KG1 (cell line): ENCODE results near the gene HASPIN.

Experiments used
- DNase-seq: peaks from one replicate; lab custom pipeline; 2025; lab: John Stamatoyannopoulos, UW

Gene HASPIN

GRCh38 chr17:3765981-3766380 is 42.3 kb downstream of the HASPIN start:
- DNase-seq, result no peak

GRCh38 chr17:3766779-3767178 is 43.1 kb downstream of the HASPIN start:
- no peak for DNase-seq

GRCh38 chr17:3768341-3768740 is 44.6 kb downstream of the HASPIN start:
- DNase-seq, result no peak

- no peak for DNase-seq
Measured at GRCh38 chr17:3768769-3769168, 45.1 kb downstream of the HASPIN start.

- DNase-seq, result peak; percentile 28
Measured at GRCh38 chr17:3770466-3770865, 46.8 kb downstream of the HASPIN start.

GRCh38 chr17:3771140-3771539 is 47.4 kb downstream of the HASPIN start:
- DNase-seq, result no peak

GRCh38 chr17:3772764-3773163 is 49.1 kb downstream of the HASPIN start:
- no peak for DNase-seq

GRCh38 chr17:3773511-3773910 is 49.8 kb downstream of the HASPIN start:
- no peak for DNase-seq

- DNase-seq, result no peak
Measured at GRCh38 chr17:3773966-3774365, 50.3 kb downstream of the HASPIN start.
